SK-N-SH treated with all-trans-retinoic acid at 6 μM for 48 hours (cell line): ENCODE results near the gene NPBWR2.
"Not testable (repeated sequence)": the region's sequence is repeated elsewhere in the genome, so short reads cannot be mapped to it uniquely, and the experiment has no call there.

Source experiments
- ATAC-seq: fragments of 200-7000 bp; cut with Tn5 transposase; 3 replicates; pipeline ENCODE4 v1.9.1; 2020; ENCODE audit warnings: mild to moderate bottlenecking, moderate library complexity
- BACH2 ChIP-seq: fragments of 250-450 bp; sonication (Bioruptor Pico); IDR thresholded peaks from 2 replicates; pipeline ENCODE4 v1.9.0; 2021; ENCODE audit warnings: mild to moderate bottlenecking, borderline replicate concordance
- CREB5 ChIP-seq: fragments of 250-450 bp; sonication (Bioruptor Pico); IDR thresholded peaks from 2 replicates; pipeline ENCODE4 v1.5.1; 2020; ENCODE audit warnings: low read depth, mild to moderate bottlenecking, moderate library complexity
- CSDC2 ChIP-seq: fragments of 250-450 bp; sonication (Bioruptor Pico); IDR thresholded peaks from 2 replicates; pipeline ENCODE4 v1.5.0; 2020; ENCODE audit warnings: mild to moderate bottlenecking, moderate library complexity
- GLIS3 ChIP-seq: fragments of 250-450 bp; sonication (Bioruptor Pico); IDR thresholded peaks from 2 replicates; pipeline ENCODE4 v1.5.0; 2020; ENCODE audit warnings: mild to moderate bottlenecking, moderate library complexity
- ISL1 ChIP-seq: fragments of 250-450 bp; sonication (Bioruptor Pico); IDR thresholded peaks from 2 replicates; pipeline ENCODE4 v2.1.2; 2022; ENCODE audit warnings: mild to moderate bottlenecking, moderate library complexity
- OSR1 ChIP-seq: fragments of 250-450 bp; sonication (Bioruptor Pico); IDR thresholded peaks from 2 replicates; pipeline ENCODE4 v1.8.0; 2022; ENCODE audit warnings: moderate library complexity, mild to moderate bottlenecking, inconsistent platforms
- PATZ1 ChIP-seq: fragments of 250-450 bp; sonication (Bioruptor Pico); IDR thresholded peaks from 2 replicates; pipeline ENCODE4 v1.8.0; 2020; ENCODE audit warnings: mild to moderate bottlenecking, moderate library complexity, borderline replicate concordance
- POU6F1 ChIP-seq: fragments of 250-450 bp; sonication (Bioruptor Pico); IDR thresholded peaks from 2 replicates; pipeline ENCODE4 v1.8.0; 2021; ENCODE audit warnings: low read depth, mild to moderate bottlenecking, moderate library complexity, borderline replicate concordance
- PPARA ChIP-seq: fragments of 250-450 bp; sonication (Bioruptor Pico); IDR thresholded peaks from 2 replicates; pipeline ENCODE4 v1.5.0; 2020; ENCODE audit warnings: mild to moderate bottlenecking, borderline replicate concordance
- RARB ChIP-seq: fragments of 250-450 bp; sonication (Bioruptor Pico); IDR thresholded peaks from 2 replicates; pipeline ENCODE4 v1.8.0; 2021; ENCODE audit warnings: mild to moderate bottlenecking, moderate library complexity
- SNAI2 ChIP-seq: fragments of 250-450 bp; sonication (Bioruptor Pico); IDR thresholded peaks from 2 replicates; pipeline ENCODE4 v1.5.0; 2020; ENCODE audit warnings: mild to moderate bottlenecking, moderate library complexity
- TOX ChIP-seq: fragments of 250-450 bp; sonication (Bioruptor Pico); IDR thresholded peaks from 2 replicates; pipeline ENCODE4 v1.8.0; 2021; ENCODE audit warnings: mild to moderate bottlenecking, moderate library complexity, borderline replicate concordance
- ZC3H10 ChIP-seq: fragments of 250-450 bp; sonication (Bioruptor Pico); IDR thresholded peaks from 2 replicates; pipeline ENCODE4 v1.5.1; 2021; ENCODE audit warnings: mild to moderate bottlenecking, moderate library complexity
- ZFP3 ChIP-seq: fragments of 250-450 bp; sonication (Bioruptor Pico); IDR thresholded peaks from 2 replicates; pipeline ENCODE4 v1.5.0; 2020; ENCODE audit warnings: mild to moderate bottlenecking, moderate library complexity
- ZFP30 ChIP-seq: fragments of 450-650 bp; formaldehyde crosslinking; IDR thresholded peaks from 2 replicates; pipeline ENCODE4 v1.5.0; 2022; ENCODE audit warnings: mild to moderate bottlenecking, moderate library complexity
- ZNF565 ChIP-seq: fragments of 450-650 bp; formaldehyde crosslinking; conservative IDR thresholded peaks from 2 replicates; pipeline ENCODE4 v1.5.0; 2020; ENCODE audit warnings: low read depth, mild to moderate bottlenecking, moderate library complexity
- ZNF70 ChIP-seq: fragments of 450-650 bp; formaldehyde crosslinking; IDR thresholded peaks from 2 replicates; pipeline ENCODE4 v1.5.0; 2020; ENCODE audit warnings: mild to moderate bottlenecking, moderate library complexity
- ZNF8 ChIP-seq: fragments of 450-650 bp; formaldehyde crosslinking; IDR thresholded peaks from 2 replicates; pipeline ENCODE4 v1.5.0; 2020; ENCODE audit warnings: mild to moderate bottlenecking, moderate library complexity
- TF ChIP-seq, protein P1 (sequence below): fragments of 250-450 bp; sonication (Bioruptor Pico); IDR thresholded peaks from 2 replicates; pipeline ENCODE4 v1.5.1; 2021; ENCODE audit warnings: mild to moderate bottlenecking, moderate library complexity

NPBWR2 gene

GRCh38 chr20:64136004-64136710, 28.8 kb upstream of the NPBWR2 start:
- ATAC-seq, result no peak
- TF ChIP-seq OSR1 (CRISPR knock-in tag) (no peak), CREB5 (CRISPR knock-in tag) (no peak), ZNF8 (no peak), ISL1 (no peak), PPARA (CRISPR knock-in tag) (no peak), POU6F1 (CRISPR knock-in tag) (no peak), TOX (CRISPR knock-in tag) (no peak), ZFP3 (CRISPR knock-in tag) (no peak), ZFP30 (no peak), RARB (CRISPR knock-in tag) (no peak), BACH2 (no peak), GLIS3 (no peak), ZC3H10 (CRISPR knock-in tag) (no peak), CSDC2 (CRISPR knock-in tag) (no peak), ZNF565 (CRISPR knock-in tag) (no peak), SNAI2 (no peak), ZNF70 (CRISPR knock-in tag) (no peak)
- TF ChIP-seq, protein P1, sequence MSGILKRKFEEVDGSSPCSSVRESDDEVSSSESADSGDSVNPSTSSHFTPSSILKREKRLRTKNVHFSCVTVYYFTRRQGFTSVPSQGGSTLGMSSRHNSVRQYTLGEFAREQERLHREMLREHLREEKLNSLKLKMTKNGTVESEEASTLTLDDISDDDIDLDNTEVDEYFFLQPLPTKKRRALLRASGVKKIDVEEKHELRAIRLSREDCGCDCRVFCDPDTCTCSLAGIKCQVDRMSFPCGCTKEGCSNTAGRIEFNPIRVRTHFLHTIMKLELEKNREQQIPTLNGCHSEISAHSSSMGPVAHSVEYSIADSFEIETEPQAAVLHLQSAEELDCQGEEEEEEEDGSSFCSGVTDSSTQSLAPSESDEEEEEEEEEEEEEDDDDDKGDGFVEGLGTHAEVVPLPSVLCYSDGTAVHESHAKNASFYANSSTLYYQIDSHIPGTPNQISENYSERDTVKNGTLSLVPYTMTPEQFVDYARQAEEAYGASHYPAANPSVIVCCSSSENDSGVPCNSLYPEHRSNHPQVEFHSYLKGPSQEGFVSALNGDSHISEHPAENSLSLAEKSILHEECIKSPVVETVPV (CRISPR knock-in tag), result no peak

DNA sequence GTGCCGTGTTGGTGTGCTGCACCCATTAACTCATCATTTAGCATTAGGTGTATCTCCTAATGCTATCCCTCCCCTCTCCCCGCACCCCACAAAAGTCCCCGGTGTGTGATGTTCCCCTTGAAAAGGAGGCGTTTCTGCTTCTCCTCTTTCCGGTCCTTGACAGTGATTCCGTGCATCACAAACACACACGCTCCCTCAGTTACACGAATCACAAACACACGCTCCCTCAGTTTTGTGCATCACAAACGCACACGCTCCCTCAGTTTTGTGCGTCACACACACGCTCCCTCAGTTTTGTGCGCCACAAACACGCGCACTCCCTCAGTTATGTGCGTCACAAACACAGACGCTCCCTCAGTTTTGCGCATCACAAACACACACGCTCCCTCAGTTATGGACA, 27.4 kb upstream of the NPBWR2 start:
- not testable (repeated sequence) for ATAC-seq

- no peak for TF ChIP-seq BACH2
- TF ChIP-seq CREB5 (CRISPR knock-in tag), result no peak
- no peak for ATAC-seq
Measured at GRCh38 chr20:64133951-64134407, 26.6 kb upstream of the NPBWR2 start.

DNA sequence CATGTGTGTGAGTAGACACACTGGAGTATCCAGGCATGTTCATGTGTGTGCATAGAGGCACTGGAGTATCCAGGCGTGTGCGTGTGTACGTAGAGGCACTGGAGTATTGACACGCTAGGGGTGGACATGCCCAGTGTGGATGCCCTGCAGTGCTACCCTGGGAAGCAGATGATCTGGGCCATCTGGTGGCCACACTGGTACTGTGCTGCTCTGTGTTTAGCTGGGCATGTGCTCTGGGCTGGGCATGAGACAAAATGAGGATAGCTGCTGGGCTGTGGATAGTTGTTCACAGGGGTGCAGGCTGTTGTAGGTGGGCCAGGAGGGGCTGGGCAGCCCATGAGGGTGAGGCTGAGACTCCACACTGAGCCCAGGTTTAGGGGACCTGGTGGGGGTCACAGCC, 24.0 kb upstream of the NPBWR2 start:
- TF ChIP-seq ISL1 (no peak), TOX (CRISPR knock-in tag) (no peak), POU6F1 (CRISPR knock-in tag) (no peak), CSDC2 (CRISPR knock-in tag) (no peak), OSR1 (CRISPR knock-in tag) (no peak), PATZ1 (CRISPR knock-in tag) (no peak), ZFP30 (no peak)
- peak; percentile 88 for ATAC-seq
